DMS79 treated with DMSO at 0.1 percent for 48 hours (cell line): ENCODE results near the gene B4GALT5.
A peak's percentile ranks its signal among the peaks of the same experiment; 100 is the strongest.
"Not testable (repeated sequence)": the region's sequence is repeated elsewhere in the genome, so short reads cannot be mapped to it uniquely, and the experiment has no call there.

ENCODE experiments used
- DNase-seq: peaks from one replicate; lab custom pipeline; 2025; lab: John Stamatoyannopoulos, UW

Gene B4GALT5, protein sequence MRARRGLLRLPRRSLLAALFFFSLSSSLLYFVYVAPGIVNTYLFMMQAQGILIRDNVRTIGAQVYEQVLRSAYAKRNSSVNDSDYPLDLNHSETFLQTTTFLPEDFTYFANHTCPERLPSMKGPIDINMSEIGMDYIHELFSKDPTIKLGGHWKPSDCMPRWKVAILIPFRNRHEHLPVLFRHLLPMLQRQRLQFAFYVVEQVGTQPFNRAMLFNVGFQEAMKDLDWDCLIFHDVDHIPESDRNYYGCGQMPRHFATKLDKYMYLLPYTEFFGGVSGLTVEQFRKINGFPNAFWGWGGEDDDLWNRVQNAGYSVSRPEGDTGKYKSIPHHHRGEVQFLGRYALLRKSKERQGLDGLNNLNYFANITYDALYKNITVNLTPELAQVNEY

DNA sequence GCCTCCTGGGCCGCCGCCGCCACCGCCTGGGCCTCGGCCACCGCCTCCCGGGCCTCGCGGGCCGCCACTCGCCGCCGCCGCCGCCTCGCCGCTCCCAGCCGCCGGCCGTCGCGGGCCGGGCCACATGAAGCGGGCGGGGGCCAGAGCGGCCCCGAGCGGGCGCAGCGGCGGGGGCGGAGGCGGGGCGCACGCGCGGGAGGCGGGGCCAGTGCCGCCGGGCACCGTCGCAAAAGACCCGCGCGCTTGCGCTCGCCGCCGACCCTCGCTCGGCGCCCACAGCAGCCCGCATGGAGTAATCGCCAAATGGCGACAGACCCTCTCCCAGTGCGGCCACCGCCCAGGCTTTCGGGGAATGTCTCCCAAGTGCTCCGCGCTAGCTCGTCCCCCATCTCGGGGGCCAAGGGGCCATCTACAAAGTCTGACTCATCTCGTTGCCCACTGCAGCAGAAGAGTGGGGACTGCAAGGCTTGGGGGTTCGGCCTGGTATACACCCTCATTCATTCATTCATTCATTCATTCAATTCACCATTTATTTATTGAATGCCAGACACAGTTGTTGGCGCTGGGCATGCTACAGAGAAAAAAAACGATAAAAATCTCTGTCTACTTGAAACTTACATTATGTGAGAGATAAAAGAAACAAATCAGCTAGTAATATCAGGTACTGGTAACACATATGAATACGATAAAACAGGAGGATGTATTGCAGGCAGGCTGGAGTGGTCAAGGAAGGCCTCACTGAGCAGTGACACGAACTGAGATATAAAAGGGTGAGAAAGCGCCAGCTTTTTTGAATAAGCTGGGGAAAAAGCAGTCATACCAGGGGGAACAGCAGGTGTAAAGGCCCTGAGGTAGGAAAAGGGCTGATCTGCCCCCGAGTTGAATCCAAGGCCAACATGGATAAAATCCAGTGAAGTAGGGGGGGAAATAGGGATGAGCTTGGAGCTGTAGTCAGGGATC lies at the start of gene B4GALT5:
Gene B4GALT5 (minus strand): TSS at position 126 of the 960 bp plus-strand sequence. CDS start 188 bp downstream, outside the sequence.
- peak; percentile 78 for DNase-seq

DNA sequence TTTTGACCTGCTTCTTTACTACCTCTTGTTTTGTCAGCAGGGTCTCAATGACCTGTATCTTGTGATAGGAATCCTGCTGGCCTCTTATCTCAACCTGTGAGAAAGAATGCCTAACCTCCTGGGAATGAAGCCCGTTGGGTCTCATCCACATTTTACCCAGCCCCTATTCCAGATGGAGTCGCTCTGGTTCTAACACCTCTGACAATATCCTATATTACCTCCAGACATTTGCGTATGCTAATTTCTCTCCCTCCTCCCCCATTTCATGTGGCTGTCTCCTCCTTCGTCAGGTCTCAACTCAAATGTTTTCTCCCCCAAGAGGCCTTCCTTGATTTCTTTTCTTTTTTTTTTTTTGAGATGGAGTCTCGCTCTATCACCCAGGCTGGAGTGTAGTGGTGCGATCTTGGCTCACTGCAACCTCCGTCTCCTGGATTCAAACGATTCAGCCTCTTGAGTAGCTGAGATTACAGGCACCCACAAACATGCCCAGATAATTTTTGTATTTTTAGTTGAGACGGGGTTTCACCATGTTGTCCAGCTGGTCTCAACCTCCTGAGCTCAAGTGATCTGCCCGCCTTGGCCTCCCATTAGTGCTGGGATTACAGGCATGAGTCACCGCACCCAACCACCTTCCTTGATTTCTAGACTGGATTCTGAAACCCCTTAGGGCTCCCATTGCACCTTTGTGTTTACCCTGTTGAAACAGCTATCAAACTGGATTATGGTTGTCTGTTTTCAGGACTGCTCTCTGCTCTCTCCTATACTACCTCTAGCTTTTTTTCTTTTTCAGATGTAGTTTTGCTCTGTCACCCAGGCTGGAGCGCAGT lies 49.5 kb upstream of the B4GALT5 start:
- DNase-seq = no peak

DNA sequence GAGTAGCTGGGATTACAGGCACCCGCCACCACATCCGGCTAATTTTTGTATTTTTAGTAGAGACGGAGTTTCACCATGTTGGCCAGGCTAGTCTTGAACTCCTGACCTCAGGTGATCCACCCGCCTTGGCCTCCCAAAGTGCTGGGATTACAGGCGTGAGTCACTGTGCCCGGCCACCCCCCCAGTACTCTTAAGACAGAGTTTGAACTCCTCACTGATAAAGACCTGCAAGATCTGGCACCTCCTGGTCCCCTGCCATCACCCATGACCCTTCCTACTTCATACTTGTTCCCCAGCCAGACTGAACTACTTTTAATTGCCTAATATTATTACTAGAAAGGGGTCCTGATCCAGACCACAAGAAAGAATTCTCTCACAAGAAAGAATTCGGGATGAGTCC lies 48.2 kb upstream of the B4GALT5 start:
- not testable (repeated sequence) for DNase-seq

- no peak for DNase-seq
Observed at GRCh38 chr20:49759266-49759950, 45.7 kb upstream of the B4GALT5 start.

DNA sequence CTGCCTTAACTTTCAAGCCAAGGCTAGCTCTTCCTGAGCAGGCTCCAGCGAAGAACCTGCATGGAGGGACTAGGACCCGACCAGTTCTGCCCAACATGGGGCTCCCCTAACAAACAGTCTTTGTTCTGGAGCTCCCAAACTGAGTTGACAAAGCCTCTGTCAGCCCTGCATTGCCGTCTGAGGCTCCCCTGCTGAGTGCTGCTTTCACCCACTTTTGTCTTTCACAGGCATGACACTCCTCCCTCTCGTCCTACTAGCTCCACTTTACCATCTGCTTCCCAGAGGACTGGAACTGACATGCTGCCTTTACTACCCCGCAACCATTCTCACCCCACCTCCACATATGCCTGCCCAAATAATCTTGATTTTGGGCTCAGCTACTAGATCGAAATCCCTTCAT lies 45.1 kb upstream of the B4GALT5 start:
- DNase-seq = no peak

DNA sequence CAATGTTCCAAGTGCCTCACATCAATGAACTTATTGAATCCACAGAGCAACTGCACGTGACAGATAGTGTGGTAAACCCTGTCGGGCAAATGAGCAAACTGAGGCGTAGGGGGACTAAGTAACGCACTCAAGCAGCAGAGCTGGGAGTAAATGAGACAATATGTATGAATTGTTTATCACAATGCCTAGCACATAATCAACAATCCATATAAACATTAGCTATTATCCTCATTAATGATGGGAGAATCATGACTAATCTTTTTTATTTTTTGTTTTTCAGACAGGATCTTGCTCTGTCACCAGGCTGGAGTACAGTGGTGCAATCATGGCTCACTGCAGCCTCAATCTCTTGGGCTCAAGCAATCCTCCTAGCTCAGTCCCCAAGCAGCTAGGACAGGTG lies 43.9 kb upstream of the B4GALT5 start:
- DNase-seq = no peak

DNA sequence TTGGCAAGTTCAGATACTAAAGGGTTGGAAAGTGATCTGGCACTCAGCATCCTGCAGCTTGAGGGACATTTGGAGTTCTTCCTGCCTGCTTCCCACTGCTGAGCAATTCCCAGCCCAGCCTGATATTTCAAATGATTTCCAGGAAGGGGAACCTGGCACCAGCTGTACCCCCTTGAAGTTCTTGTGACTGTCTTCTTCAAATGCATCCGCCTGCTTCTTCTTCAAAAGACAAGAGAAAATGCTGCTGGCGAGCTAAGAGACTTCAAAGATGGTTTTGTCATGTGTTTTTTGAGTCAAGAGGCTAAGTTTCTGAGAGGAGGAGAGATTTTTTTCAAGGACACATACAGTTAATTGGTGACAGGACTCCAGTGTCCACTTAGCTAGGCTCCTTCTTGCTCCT lies 42.6 kb upstream of the B4GALT5 start:
- DNase-seq = no peak

- DNase-seq = no peak
Observed at GRCh38 chr20:49754596-49754995, 40.9 kb upstream of the B4GALT5 start.

- DNase-seq = no peak
Observed at GRCh38 chr20:49753133-49753532, 39.5 kb upstream of the B4GALT5 start.

- no peak for DNase-seq
Observed at GRCh38 chr20:49752201-49752903, 38.7 kb upstream of the B4GALT5 start.

DNA sequence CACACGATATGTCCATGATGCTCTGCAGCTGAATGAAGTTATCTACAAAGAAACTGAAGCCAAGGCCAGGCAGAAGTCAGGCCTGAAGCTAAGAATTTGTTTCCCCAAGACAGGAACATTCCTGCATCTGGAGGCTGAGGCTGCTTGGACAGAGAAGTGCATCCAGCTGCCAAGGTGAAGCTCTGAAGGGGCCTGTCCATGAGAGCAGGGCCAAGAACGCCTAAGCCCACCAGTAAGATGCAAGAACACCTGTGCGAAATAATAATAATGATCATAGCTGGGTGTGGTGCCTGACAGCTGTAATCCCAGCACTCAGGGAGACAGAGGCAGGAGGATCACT lies 37.7 kb upstream of the B4GALT5 start:
- DNase-seq = no peak

GRCh38 chr20:49750611-49751396 lies 37.1 kb upstream of the B4GALT5 start:
- DNase-seq = no peak

- DNase-seq = no peak
Observed at GRCh38 chr20:49749625-49750024, 35.9 kb upstream of the B4GALT5 start.

- no peak for DNase-seq
Observed at GRCh38 chr20:49748525-49748838, 34.8 kb upstream of the B4GALT5 start.

DNA sequence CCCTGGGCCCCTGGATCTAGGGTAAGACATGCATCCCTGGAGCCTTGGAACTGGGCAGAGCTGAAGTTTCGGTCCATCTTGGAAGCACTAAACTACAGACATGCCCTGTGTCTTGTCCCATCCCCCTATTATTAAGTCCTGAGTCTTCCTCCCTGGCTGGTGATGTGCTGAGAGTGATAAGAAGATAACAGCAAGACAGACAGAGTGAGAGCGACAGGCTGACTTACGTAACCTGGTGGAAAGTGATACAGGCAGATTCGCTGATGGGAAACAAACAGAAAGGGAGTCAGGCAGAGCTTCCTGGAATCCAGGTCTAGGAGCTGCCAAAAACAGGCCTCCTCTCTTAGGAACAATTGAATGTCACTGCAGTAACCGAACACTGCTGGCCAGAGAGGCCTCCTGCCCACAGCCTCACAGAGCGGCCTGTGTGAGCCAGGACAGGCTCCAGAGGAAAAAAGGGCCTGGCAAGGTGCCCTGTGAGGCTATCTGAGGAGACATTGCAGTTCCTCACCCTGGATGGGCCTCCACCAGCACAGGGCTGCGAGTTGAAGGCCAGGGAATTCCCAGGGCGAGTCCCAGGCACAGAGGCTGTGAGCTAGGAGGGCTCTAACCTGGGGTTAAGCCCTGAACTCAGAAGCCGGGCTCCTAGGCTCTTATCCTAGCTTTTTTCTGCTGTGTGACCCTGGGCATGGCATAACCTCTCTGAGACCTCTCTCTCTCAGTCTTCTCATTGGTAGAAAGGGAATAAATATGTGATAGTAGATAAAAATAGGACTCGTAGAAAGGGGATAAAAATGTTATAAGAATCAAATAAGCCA lies 34.2 kb upstream of the B4GALT5 start:
- DNase-seq = no peak

DNA sequence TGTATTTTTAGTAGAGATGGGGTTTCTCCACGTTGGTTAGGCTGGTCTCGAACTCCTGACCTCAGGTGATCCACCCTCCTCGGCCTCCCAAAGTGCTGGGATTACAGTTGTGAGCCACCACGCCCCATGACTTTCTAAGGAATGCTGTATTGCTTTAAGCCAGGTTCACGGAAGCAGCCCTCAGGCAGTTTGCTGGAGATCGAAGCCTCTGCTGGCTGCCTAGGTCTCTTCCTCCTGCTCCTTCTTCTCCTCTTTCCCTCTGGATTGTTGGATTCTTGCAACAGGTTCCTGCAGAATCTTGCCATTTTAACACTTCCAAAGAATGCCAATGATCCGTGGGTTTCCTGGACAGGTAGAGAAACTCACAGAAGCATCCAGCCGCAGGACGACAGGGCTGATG lies 29.3 kb upstream of the B4GALT5 start:
- no peak for DNase-seq

GRCh38 chr20:49741977-49742376 lies 28.3 kb upstream of the B4GALT5 start:
- no peak for DNase-seq

DNA sequence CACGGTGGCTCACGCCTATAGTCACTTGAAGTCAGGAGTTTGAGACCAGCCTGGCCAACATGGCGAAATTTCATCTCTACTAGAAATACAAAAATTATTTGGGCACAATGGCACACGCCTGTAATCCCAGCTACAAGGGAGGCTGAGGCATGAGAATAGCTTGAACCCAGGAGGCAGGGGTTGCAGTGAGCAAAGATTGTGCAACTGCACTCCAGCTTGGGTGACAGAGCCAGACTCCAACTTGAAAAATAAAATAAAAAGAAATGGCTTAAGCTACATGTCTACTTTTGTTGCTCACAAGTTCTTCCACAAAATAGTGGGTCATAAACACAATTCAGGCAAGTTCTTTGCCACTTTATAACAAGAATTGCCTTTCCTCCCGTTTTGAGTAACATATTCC lies 27.1 kb upstream of the B4GALT5 start:
- no peak for DNase-seq

- DNase-seq = no peak
Observed at GRCh38 chr20:49739042-49739441, 25.4 kb upstream of the B4GALT5 start.
